ENCODE measurements around the gene IFNG.

GRCh38 chr12:68114606-68115005 lies 44.9 kb downstream of the IFNG start:
- TF ChIP-seq PATZ1 (CRISPR knock-in tag; IDR thresholded peaks at IDR 0.05; ENCODE audit: borderline replicate concordance) (no peak), RARB (CRISPR knock-in tag; IDR thresholded peaks at IDR 0.05) (no peak), CREB5 (CRISPR knock-in tag; IDR thresholded peaks at IDR 0.05; ENCODE audit: low read depth) (no peak), ARNTL (CRISPR knock-in tag; IDR thresholded peaks at IDR 0.05; ENCODE audit: borderline replicate concordance, low read depth) (no peak), PPARA (CRISPR knock-in tag; IDR thresholded peaks at IDR 0.05; ENCODE audit: borderline replicate concordance) (no peak), GLIS3 (CRISPR knock-in tag; IDR thresholded peaks at IDR 0.05) (no peak), ZNF70 (CRISPR knock-in tag; IDR thresholded peaks at IDR 0.05) (no peak)

All from SK-N-SH treated with all-trans-retinoic acid at 6 μM for 48 hours (cell line).